Panc1 (cell line): ENCODE measurements around the gene ACTR1B.

Source experiments
- CTCF ChIP-seq: fragments of 450-650 bp; IDR thresholded peaks from 2 replicates; pipeline ENCODE4 v1.5.1; 2017; ENCODE audit warnings: mild to moderate bottlenecking
- POLR2AphosphoS5 ChIP-seq: IDR thresholded peaks from 2 replicates; pipeline ENCODE4 v1.6.1; 2012; ENCODE audit warnings: mild to moderate bottlenecking, low read depth, low read length, moderate library complexity

- TF ChIP-seq CTCF (no peak), POLR2AphosphoS5 (no peak)
These were observed 42.3 kb upstream of the ACTR1B start for GRCh38 chr2:97706112-97706511.
